CD4-positive, alpha-beta T cell treated with Interleukin-1 beta for 1 hour (primary cell): ENCODE measurements around the gene IMPDH2.

Experiments used
- DNase-seq, 2 donors: peaks; one replicate each; pipeline ENCODE4 v3.0.0-alpha.2; 2020 to 2022

The IMPDH2 gene

GRCh38 chr3:49005303-49005680, 23.9 kb downstream of the IMPDH2 start:
- no peak for DNase-seq

GRCh38 chr3:49004352-49005302, 24.6 kb downstream of the IMPDH2 start:
- DNase-seq: no peak

DNA sequence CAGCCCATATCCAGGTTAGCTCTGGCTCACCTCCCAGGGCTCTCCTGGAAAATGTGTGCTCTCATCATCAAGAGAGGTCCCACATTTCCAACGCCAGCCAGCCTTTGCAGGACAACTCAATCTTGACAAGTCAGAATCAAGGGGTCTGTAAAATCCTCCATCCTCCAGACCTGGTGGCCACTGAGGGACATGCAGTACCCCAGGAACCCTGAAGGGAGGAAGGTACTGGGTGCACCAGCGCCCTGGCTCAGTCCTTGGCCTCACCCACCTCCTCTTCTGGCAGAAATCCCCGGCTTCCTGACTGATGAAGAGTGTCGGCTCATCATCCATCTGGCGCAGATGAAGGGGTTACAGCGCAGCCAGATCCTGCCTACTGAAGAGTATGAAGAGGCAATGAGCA, 28.0 kb downstream of the IMPDH2 start:
- DNase-seq: no peak

- DNase-seq: no peak
Measured at GRCh38 chr3:48999085-48999858, 29.9 kb downstream of the IMPDH2 start.

DNA sequence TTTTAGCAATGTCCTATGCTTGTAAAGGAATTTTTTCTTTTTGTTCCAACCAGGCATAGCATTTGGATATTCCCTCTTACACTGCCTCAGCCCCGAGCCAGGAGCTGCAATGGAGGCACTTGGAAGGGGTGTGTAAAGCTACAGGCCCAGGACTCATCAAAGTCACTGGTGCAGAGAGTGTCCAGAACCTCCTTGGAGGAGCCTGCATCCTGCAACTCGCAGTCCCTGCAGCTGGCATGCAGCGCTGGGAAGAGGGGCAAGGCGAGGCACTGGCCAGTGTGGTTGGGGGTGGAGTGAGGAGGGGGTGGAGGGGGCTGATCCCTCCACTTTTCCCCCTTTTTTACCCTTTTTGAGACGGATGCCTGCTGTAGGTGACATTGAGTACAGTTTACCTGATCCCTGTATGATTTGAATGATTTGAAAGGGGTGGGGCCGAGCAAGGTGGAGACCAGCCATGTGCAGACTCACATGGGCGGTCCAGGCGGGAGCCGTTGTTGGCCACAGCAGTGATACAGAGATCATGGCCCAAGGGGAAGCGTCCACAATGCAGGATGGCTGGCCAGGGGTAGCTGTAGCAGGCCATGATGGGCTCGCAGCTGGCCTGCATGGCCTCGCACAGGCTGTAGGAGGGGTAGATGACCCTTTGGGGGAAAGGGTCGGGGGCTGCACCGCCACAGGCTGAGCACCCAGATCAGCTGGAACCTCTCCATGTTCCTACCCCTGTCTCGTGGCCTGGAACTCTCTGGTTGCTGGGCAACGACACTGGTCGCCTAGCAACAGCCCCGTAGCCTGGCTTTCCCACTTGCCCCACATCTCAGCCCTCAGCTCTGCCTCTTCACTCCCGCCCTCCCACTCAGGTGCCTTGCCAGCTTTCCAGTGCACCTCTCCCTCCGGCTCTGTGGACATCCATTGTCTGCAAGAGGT, 31.2 kb downstream of the IMPDH2 start:
- DNase-seq: no peak

GRCh38 chr3:48997102-48997635, 32.0 kb downstream of the IMPDH2 start:
- DNase-seq: no peak

DNA sequence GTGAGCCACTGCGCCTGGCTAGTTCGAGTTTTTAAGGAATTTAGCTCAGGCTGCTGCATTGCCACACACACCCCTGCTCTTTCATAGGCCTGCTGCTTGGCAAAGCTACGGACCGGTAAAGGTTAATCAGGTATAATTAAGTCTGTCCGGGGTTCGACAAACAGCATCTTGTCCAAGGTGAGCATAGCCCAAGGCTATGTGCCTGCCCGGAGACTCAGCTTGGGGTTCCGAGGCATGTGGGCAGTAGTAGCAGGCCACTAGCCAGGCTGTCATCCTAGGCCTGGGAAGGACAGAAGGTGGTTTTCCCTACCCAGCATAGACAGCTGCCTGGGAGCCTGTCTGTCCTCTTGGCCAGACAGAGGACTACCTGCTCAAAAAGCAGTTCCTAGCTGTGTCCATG, 32.6 kb downstream of the IMPDH2 start:
- DNase-seq: no peak

- DNase-seq: no peak
Measured at GRCh38 chr3:48993834-48994233, 35.4 kb downstream of the IMPDH2 start.

DNA sequence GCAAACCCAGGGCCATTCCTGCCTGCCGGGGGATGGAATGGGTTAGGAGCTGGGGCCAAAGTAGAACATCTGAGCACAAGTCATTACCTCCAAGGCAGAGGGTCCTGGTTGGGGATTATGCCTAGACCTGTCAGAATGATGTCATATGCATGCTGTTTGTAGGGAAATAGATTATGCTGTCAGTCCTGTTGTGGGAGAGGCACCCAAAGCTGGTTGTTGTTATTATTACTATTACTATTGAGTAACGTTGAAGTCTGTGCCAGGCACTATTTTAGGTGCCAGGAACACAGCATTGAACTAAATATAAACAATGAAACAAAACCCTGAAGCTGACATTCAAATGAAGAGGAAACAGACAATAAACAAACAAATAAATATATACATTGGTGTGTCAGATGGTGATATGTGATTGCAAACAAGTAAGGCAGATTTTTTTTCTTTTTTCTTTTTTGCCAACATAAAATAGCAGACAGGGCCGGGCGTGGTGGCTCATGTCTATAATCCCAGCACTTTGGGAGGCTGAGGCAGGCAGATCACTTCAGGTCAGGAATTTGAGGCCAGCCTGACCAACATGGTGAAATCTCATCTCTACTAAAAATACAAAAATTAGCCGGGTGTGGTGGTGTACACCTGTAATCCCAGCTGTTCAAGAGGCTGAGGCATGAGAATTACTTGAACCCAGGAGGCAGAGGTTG, 37.2 kb downstream of the IMPDH2 start:
- no peak for DNase-seq

DNA sequence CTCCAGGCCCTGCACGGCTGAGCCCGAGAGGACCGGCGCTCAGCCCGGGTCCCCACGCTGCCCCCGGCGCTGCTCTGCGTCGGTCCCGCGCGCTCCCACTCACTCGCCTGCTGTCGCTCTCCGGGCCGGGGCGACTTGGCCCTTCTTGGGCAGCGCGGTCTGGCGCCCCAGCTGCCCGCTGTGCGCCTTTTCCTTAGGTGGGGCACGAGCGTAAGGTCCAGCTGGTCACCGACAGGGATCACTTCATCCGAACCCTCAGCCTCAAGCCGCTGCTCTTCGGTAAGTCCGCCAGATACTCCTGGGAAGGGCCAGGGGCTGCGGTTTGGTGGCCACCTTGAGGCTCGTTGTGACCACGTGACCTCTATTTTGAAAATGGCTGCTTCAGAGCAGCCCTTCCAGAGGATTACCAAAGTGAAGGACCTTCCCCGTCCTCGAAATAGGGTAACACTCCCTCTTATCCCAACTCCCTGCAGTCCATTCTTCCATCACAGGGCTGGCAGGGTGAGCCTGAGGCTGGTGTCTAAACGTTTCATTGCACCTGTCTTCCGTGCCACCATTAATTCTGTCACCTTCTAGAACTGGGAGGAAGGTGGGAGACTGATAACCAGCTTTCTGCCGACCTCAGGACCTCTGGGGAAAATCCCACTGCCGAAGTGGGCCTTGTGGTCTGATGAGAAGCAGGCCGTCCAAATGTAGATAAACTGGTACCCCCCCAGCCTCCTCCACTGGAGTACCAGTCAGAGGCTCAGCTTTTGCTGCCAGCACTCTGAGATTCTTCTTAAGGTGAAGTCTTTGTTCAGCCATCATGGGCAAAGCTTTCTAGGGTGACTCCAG, 38.3 kb downstream of the IMPDH2 start:
- DNase-seq: peak; percentile 14 to 37

- peak; percentile 68 to 71 for DNase-seq
Measured at GRCh38 chr3:48989796-48990635, 39.2 kb downstream of the IMPDH2 start, which contains the start of gene P4HTM. P4HTM (plus strand) TSS chr3:48990241; CDS start chr3:48990257, 16 bp downstream.

DNA sequence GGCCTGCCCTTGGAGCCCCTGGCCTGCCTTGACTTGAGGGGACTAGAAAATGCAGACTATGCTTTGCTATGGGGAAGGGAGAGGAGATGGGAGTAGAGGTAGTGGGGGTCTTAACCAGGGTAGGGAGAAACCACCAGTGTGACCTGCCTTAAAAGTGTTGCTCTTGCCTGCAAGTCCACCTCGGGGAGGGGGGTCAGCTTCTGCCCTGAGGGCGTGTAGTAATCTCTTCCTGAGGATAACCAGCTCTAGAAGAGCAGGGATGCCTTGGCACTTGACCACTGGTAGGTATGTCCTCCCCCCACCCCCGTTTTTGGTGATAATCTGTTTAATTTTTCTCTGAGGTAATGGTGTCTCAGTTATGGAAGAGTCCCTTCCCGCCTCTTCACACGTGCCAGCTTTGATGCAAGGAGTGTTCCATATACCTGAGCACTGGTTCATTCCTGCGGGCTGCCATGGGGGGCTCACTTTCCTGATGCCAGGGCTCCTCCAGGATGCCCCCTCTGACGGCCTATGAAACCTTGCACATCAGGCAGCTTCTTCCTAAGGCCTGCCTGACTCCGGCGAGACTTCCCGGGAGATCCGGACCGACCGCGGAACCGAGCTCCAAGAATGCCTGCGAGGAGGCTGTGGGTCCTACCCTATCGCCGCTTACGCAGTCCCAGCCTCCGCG, 39.9 kb downstream of the IMPDH2 start:
- no peak for DNase-seq

- DNase-seq: no peak
Measured at GRCh38 chr3:48985831-48986376, 43.3 kb downstream of the IMPDH2 start.

- no peak for DNase-seq
Measured at GRCh38 chr3:48984663-48985062, 44.5 kb downstream of the IMPDH2 start.

DNA sequence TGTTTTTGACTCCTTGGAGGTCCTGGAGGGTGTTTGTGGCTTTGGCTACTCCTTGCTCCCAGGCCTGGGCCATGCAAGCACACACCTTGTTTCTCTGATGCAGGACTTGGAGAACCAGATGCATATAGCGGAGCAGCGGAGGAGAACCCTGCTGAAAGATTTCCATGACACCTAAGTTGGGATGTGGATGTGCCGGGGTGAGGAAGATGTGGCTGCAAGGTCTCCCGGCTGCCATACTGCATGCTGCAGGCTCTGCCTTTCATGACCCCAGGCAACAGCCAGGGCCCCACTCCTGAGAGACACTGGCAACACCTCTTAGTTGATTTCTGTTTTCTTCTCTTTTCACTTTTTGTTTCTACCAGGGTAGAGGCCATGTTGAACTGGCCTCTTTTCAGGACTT, 46.1 kb downstream of the IMPDH2 start:
- no peak for DNase-seq

GRCh38 chr3:48982686-48983085, 46.5 kb downstream of the IMPDH2 start:
- DNase-seq: no peak

DNA sequence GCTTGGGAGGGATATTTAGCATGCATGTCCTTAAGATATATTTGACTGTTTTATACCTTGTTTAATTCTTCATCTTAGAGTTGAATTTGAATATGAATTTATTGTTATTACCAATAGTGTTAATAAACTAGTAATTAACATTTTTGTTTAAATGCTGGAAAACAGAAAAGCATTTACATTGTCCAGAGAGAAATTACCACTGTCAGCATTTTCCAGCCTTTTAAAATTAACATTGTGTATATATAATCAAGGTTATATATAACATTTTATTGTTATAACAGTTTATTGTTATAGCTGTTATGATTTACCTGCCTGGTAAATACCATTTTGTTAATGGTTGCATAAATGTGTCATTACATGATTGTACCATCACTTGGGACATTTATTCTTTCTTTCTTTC, 47.2 kb downstream of the IMPDH2 start:
- no peak for DNase-seq

- no peak for DNase-seq
Measured at GRCh38 chr3:48980295-48980694, 48.9 kb downstream of the IMPDH2 start.

DNA sequence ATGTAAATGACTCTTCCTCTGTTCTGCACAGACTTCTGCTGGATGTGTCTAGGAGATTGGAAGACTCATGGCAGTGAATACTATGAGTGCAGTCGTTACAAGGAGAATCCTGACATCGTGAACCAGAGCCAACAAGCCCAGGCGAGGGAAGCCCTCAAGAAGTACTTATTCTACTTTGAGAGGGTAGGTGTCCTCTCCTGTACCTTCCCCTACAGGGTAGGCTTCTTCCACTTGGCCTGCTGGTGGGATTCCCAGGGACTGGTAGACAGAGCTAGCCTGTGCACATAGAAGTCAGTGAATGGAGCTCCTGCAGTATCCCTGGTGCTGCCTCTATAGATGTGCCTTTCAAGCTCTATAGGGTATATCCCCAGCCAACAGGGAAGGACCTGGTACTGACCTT, 49.7 kb downstream of the IMPDH2 start:
- DNase-seq: no peak
